Endothelial cell of hepatic sinusoid (primary cell): ENCODE data around the gene PTPRM.

Source experiments
- in situ Hi-C: cut with HindIII; loops from 2 replicates; pipeline ENCODE4 v1.10.0; 2017; ENCODE audit warnings: low sequenced_read_pairs

PTPRM gene

GRCh38 chr18:7624697-7625096 lies 57.6 kb downstream of the PTPRM start:
- in situ Hi-C loops = no loop called here

GRCh38 chr18:7626175-7626921 lies 59.2 kb downstream of the PTPRM start:
- in situ Hi-C loops = no loop called here

DNA sequence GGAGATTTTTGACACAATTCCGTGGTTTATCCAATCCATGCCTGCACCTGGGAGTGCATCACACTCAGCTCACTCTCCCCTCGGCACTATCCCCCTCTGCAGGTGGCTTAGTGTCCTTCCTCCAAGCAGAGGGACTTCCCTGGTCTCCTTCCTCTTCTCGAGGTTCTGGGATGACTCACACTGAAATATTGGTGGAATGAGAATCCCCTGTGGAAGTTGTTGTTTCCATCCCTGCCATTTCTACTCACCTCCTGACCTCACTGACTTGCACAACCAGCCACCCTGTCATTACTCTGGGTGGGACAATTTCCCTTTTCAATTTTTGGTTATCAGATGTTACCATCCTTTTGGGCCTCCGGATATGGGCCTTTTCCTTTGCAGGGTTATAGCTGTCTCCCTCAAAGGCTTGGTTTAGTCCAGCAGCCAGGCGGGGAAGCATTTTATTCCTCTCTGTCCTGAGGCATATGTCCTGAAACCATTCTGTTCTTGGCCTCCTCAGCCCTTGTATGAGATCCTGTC lies 59.9 kb downstream of the PTPRM start:
- in situ Hi-C loops = no loop called here

DNA sequence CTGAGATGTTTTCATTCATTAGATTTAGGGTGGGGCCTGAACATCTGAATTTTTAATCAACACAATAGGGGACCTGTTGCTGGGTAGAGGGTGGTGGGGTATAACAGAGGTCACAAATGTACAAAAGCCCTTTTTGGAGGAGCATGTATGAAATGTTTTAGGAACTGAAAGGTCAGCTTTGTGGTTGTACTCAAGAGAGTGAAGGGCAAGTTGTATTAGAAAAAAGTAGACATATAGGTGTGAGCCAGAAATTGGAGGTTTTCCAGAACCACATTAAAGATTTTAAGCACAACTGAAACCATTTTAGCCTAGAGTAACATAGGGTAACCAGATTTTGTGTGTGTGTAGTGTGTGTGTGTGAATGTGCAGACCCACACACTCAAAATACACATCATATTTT lies 62.3 kb downstream of the PTPRM start:
- in situ Hi-C loops = no loop called here

DNA sequence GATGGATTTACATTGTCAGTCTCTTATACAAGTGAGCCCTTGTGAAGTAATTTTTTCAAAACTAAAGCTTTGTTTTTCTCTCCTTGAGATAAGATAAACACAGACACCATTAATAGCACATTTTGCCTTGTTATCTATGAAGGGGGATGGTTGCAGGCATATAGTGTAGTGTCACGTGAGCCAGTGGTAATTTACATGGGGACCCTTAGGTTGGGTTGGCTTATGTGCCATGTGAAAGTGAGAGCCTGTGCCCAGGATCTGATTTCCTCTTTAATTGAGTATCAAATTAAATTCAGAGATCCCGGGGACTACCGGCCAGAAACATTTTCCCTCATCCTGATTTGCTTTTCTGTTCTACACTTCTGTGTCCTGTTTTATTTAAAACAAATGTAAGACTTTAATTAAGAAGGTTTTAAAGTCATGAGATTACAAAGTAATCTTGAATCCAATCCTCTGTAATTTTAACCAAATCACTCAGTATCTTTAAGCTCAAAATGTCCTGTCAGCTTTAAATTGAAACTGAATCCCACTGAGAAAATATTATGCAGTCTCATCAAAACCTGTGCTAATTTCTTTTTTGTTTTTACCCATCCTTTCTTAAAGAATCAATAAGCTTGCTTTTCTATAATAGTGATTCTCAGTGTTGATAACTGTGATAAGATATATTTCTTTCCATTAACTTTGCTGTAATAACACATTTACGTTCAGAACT lies 63.8 kb downstream of the PTPRM start:
- in situ Hi-C loops = no loop called here

DNA sequence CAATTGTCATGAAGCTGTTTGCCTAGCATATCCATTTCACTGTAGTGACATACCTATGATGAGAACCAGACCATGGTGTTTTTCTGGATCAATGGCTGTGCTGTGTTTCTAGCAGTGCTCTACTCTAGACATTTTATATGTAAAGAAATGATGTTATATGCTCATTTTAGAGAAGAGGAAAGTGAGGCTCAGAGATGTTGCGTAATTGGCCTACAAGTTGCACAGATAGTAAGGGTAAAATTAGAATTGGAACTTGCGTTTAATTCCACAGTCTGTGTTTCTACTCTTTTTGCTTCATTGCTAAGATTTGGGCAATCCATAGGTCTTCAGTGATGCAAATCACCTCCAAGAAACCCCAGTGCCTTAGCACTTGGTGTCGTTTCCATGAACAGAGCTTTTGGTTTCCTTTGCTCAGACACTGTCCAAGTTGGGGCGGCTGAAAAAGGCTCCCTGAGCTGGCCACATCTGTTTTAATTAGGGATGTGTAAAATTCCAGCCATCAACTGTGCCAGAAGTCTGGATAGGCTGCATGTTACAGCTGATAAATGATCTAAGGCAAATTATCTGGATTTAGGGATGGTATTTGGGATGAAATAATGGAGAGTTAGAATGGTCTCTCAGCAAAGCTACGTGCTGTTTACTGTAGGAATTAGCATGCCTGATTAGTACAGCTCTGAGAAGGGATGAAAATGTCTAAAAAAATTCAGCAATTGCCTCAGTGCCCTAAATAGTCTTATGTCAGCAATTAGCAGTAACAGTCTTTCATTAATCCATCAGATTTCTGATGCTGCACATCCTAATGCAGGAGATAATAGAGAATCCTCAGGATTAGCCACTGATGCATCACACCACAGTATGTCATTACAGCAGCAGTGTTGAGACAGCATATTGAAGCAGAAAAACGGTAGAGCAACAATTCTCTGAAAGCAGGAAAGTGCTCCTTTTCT lies 65.3 kb downstream of the PTPRM start:
- in situ Hi-C loops = no loop called here

- in situ Hi-C loops = no loop called here
Measured at GRCh38 chr18:7633171-7633570, 66.1 kb downstream of the PTPRM start.

GRCh38 chr18:7635948-7636347 lies 68.8 kb downstream of the PTPRM start:
- in situ Hi-C loops = no loop called here

GRCh38 chr18:7637269-7637668 lies 70.2 kb downstream of the PTPRM start:
- in situ Hi-C loops = no loop called here

DNA sequence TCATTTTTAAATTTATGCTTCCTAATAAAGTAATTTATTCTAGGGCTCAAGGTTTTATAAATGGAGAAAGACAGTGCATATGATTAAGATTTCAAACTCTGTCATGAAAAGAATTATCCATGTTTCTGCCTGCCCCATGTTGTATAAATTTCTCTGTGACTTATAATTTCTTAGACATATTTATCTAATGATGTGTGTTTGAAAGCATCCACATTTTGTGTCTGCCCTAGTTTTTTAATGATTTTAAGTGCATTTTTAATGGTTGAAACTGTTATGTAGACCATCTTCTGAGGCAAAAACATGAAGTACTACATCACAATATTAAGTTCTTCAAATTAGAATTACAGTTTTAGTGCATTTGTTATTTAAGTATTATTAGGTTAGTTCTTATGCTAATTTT lies 71.2 kb downstream of the PTPRM start:
- in situ Hi-C loops = no loop called here

DNA sequence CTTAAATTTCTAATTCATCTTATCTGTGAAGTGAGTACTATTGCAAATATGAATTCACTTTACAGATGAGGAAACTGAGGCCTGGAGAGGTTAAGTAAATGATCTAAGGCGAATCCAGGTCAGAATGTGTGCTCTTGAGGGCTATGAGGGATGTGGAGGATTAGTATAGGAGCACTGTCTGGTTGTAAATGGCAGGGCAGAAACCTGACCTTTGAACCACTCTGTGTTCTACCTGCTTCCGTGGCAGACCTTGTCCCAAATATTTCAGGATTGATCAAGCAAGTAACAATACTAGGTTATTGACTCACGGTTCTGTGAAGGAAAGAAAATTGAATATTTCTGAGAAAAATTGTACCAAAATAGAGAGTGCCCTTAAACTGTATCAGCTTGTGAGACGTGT lies 74.7 kb downstream of the PTPRM start:
- in situ Hi-C loops = no loop called here

GRCh38 chr18:7642331-7642890 lies 75.3 kb downstream of the PTPRM start:
- in situ Hi-C loops = no loop called here

DNA sequence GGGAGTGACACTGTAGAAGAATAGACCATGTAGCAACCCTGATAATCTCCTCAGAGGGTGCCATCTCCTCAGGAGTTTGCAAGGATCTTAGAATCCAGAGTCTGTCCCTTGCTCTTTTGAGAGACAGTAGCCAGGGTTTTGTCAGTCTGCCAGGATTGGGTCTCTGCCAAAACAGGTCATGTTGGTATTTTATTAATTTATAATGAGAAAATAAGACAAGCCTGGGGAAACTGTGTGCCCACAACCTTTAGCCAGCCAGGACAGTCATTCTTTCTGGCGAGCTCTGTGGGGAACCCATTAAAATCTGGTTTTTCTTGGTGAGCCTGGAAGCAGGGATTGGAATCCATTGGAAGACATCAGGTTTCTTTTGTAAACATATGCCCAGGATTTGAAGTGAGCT lies 78.6 kb downstream of the PTPRM start:
- in situ Hi-C loops = no loop called here

- in situ Hi-C loops = no loop called here
Measured at GRCh38 chr18:7646174-7646886, 79.2 kb downstream of the PTPRM start.

- in situ Hi-C loops = no loop called here
Measured at GRCh38 chr18:7647500-7647899, 80.4 kb downstream of the PTPRM start.

GRCh38 chr18:7657050-7657449 lies 89.9 kb downstream of the PTPRM start:
- in situ Hi-C loops = no loop called here

GRCh38 chr18:7657937-7658336 lies 90.8 kb downstream of the PTPRM start:
- in situ Hi-C loops = no loop called here

DNA sequence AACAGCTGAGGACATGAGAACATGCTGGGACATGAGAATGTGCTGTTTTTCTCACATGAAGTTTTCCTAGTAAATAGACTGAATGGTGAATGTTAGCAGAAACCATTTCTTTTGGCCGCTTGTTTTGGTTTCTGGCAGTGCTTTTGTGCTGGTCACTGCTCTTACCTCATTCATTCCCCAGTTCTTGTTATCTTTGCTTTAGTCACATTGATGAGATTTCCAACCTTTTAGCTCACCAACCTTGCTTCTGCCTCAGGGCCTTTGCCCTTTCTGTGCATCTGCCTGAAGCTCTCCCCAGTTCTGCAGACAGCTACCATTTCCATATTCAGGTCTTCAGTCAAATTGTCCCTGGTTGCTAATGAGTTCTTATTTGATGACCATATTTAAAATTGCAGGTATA lies 91.6 kb downstream of the PTPRM start:
- in situ Hi-C loops = no loop called here

DNA sequence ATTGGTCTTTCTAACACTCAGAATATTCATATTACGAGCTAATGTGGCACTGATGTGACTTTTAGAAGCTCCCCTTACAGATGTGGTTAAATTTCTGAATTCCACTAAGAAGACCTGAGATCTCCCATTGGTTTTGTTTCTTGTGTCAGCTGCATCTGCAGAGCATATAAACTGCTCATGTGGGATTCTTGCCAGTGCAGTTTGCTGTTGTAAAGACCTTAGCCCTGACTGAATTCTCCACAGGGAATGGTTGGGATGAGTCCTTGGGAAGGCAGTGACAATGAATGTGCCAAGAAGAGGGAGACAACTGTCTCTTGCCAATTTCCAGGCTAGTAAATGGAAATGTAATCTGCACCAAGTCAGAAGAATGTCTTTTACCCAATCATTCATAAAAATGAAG lies 94.1 kb downstream of the PTPRM start:
- in situ Hi-C loops = no loop called here

GRCh38 chr18:7662866-7663265 lies 95.8 kb downstream of the PTPRM start:
- in situ Hi-C loops = no loop called here
